ENCODE measurements around the gene MOB3C.

GRCh38 chr1:46639547-46639946, 22.9 kb upstream of the MOB3C start:
- TF ChIP-seq CTCF (conservative IDR thresholded peaks at IDR 0.05; ENCODE audit: low read length) (no peak), EZH2phosphoT487 (IDR thresholded peaks at IDR 0.05; ENCODE audit: borderline replicate concordance, low read depth, low read length) (no peak)

Measured in OCI-LY7 (cell line).